GM18951 (cell line): ENCODE results near the gene TSKS.

Experiments
- POLR2A ChIP-seq: IDR thresholded peaks from 4 replicates; pipeline ENCODE4 v1.6.1; 2011; ENCODE audit warnings: mild to moderate bottlenecking; ENCODE audit not compliant: insufficient read length, insufficient read depth; ENCODE audit errors: extremely low read depth
- in situ Hi-C: fragments of 300-500 bp; cut with MboI; formaldehyde crosslinking; loops from one replicate; pipeline ENCODE4 v1.12.0; 2022; ENCODE audit warnings: low sequenced_read_pairs, mixed read lengths, inconsistent platforms; ENCODE audit not compliant: unreplicated experiment

The TSKS gene, protein sequence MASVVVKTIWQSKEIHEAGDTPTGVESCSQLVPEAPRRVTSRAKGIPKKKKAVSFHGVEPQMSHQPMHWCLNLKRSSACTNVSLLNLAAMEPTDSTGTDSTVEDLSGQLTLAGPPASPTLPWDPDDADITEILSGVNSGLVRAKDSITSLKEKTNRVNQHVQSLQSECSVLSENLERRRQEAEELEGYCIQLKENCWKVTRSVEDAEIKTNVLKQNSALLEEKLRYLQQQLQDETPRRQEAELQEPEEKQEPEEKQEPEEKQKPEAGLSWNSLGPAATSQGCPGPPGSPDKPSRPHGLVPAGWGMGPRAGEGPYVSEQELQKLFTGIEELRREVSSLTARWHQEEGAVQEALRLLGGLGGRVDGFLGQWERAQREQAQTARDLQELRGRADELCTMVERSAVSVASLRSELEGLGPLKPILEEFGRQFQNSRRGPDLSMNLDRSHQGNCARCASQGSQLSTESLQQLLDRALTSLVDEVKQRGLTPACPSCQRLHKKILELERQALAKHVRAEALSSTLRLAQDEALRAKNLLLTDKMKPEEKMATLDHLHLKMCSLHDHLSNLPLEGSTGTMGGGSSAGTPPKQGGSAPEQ

DNA sequence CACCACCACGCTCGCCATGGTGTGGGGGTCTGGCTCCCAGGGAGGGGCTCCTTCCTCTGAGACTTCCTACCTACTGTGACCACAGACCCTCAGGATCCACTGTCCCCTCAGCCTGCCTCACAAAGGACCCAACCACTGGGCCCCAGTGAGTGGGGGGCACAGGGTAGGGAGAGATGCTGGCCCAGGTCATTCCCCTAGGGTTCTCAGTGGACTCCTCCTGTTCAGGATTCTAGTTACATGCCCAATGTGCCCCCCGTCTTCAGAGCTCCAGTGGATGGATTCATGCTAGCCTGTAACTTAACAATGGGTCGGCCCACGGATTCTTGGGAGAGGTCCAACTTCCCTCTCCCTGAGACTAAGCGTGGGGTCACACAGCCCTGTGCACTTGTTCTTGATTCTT is at the start of gene TSKS:
TSS of gene TSKS (minus strand) at position 77 of the 400 bp plus-strand sequence. CDS start at position 18, 59 bp downstream.
- in situ Hi-C loops = no loop called here
- TF ChIP-seq POLR2A = no peak

- no peak for TF ChIP-seq POLR2A
- in situ Hi-C loops = no loop called here
Measured at GRCh38 chr19:49812452-49812996, 49.4 kb upstream of the TSKS start.

- in situ Hi-C loops = no loop called here
- TF ChIP-seq POLR2A = no peak
Measured at GRCh38 chr19:49811328-49811727, 48.2 kb upstream of the TSKS start.

- in situ Hi-C loops = no loop called here
- no peak for TF ChIP-seq POLR2A
Measured at GRCh38 chr19:49809941-49810389, 46.9 kb upstream of the TSKS start.

GRCh38 chr19:49809160-49809940 is 46.2 kb upstream of the TSKS start:
- in situ Hi-C loops = no loop called here
- TF ChIP-seq POLR2A = no peak

DNA sequence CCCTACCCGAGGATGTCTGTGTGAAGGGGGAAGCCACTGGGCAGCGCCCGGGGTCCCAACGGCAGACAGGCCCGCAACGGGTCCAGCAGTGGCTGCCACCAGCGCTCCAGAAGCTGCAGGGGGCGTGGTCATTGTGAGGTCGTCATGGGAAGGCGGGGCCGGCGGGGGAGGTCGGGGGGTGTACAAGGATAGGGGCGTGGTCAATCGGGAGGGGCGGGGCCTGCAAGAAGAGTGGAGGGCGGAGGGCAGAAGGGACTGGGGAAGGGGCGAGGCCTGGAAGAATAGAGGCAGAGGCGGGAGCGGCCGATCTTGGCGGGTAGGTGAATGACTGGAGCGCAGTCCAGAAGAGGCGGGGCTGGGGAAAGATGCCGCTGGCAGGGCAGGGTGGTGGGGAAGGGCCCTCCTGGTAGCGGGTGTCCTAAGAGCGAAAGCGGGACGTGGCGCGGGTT is 45.6 kb upstream of the TSKS start:
- in situ Hi-C loops = no loop called here
- TF ChIP-seq POLR2A = peak; percentile 16

- no peak for TF ChIP-seq POLR2A
- in situ Hi-C loops = no loop called here
Measured at GRCh38 chr19:49807904-49808675, 45.0 kb upstream of the TSKS start.

DNA sequence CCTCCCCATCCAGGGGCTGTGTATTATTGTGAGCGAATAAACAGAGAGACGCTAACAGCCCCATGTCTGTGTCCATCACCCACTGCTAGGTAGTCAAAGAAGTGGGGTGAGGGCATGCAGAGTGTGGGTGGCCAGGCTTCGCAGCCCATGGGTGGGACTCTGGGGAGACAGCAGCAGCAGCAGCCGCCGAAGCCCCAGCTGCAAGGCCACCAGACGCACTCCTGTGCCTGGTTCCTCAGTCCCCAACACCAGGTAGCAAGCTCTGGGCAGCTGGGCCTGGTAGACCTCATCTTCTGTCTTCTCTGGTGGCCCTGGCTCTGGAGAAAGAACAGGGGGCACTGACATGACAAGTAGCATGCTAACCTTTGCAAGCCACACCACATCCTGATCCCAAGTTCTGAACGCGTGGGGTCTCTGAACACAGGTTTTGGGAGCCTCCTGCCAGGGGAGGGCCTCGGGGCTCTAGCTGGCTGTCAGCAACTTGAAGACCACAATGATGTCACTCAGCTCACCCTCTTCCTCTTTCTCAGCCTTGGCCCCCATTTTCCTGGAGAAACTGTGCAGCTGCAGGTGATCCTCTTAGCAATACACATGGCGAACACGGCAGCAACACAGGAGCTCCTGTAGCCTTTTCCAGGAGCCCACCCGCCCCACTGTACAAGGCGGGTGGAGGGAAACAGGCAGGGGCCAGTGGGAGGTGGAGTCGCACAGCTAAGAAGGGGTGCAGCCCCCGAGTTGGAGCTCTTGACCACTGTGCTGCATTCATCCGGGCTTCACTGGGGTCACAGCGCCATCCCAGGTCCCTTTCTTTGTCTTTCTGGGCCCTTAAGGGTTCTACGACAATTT is 44.2 kb upstream of the TSKS start:
- in situ Hi-C loops = no loop called here
- no peak for TF ChIP-seq POLR2A

GRCh38 chr19:49806620-49806959 is 43.5 kb upstream of the TSKS start:
- in situ Hi-C loops = no loop called here
- TF ChIP-seq POLR2A = no peak

DNA sequence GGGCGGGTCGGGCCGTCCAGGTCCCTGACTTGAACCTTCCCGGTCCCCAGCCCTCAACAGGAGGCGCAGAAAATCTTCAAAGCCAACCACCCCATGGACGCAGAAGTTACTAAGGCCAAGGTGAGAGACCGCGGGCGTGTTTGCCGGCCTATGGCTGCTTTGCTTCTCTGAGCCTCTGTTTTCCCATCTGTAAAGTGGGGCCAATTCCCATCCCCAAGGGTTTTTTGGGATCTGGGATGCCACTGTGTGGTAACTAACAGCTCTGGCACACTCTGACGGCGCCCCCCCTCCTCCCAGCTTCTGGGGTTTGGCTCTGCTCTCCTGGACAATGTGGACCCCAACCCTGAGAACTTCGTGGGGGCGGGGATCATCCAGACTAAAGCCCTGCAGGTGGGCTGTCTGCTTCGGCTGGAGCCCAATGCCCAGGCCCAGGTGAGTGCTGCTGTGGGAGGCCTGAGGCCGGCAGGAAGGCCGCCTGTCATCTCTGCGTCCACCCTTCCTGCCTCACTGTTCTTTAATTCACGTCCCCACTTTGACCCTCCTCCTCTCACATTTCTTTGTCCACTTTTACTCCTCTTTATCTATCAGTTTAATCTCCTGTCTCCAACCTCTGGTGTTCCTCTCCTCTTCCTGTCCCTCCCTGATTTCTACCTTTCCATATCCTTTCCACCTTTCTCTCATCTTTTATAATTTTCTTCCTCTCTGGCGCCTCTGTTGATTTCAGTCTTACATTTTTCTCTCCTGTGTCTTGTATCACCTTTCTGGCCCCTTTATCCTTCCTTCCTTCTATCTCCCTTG is 42.9 kb upstream of the TSKS start:
- in situ Hi-C loops = no loop called here
- no peak for TF ChIP-seq POLR2A

- no peak for TF ChIP-seq POLR2A
- in situ Hi-C loops = no loop called here
Measured at GRCh38 chr19:49803529-49803856, 40.4 kb upstream of the TSKS start.
